ENCODE data around the gene CCDC73. TPM values are rescaled to one million over a fixed set of nuclear protein-coding genes. Genes with fewer than 3 reads are reported as not detected.

The CCDC73 gene
- total and polyA plus RNA-seq, 7 donors: not detected

GRCh38 chr11:32819187-32819586 is 24.7 kb upstream of the CCDC73 start:
- intact Hi-C loops (cut with DNase I): no loop called here
- no peaks in the 10 kb centered on the region for H3K27me3 ChIP-seq
- TF ChIP-seq CTCF (IDR thresholded peaks at IDR 0.05): no peak
- TF ChIP-seq POLR2A (IDR thresholded peaks at IDR 0.05): no peak
- no peaks in the 10 kb centered on the region for H3K36me3 ChIP-seq
- 86 to 90% methylated on average over 2 of the region's 2 CpGs for WGBS, 2 donors
- H3K4me3 ChIP-seq: no peak overlapping the region
- H3K4me1 ChIP-seq: no peaks in the 10 kb centered on the region
- no peaks in the 10 kb centered on the region for H3K9me3 ChIP-seq
- H3K27ac ChIP-seq: no peak overlapping the region
- DNase-seq: no peak

- DNase-seq: no peak
- Histone ChIP-seq H3K4me3 (no peak overlapping the region), H3K4me1 (no peaks in the 10 kb centered on the region), H3K9me3 (no peaks in the 10 kb centered on the region), H3K27me3 (no peaks in the 10 kb centered on the region), H3K36me3 (no peaks in the 10 kb centered on the region), H3K27ac (no peak overlapping the region)
- 64 to 86% methylated on average over 3 of the region's 3 CpGs for WGBS, 2 donors
- intact Hi-C loops (cut with DNase I): no loop called here
- TF ChIP-seq POLR2AphosphoS5 (IDR thresholded peaks at IDR 0.05): no peak
- TF ChIP-seq POLR2A (IDR thresholded peaks at IDR 0.05): no peak
- no peak for TF ChIP-seq CTCF (IDR thresholded peaks at IDR 0.05)
- TF ChIP-seq EP300 (IDR thresholded peaks at IDR 0.05): no peak
Observed at GRCh38 chr11:32817852-32818183, 23.4 kb upstream of the CCDC73 start.

- DNase-seq: no peak
- H3K27me3 ChIP-seq: no peaks in the 10 kb centered on the region
- intact Hi-C loops (cut with DNase I): no loop called here
- H3K9me3 ChIP-seq: no peaks in the 10 kb centered on the region
- no peak overlapping the region for H3K4me3 ChIP-seq
- WGBS, 2 donors: 85 to 89% methylated on average over 4 of the region's 4 CpGs
- no peaks in the 10 kb centered on the region for H3K4me1 ChIP-seq
- no peak for TF ChIP-seq CTCF (IDR thresholded peaks at IDR 0.05)
- TF ChIP-seq POLR2A (IDR thresholded peaks at IDR 0.05): no peak
- TF ChIP-seq POLR2AphosphoS5 (IDR thresholded peaks at IDR 0.05): no peak
- no peak for TF ChIP-seq EP300 (IDR thresholded peaks at IDR 0.05)
- H3K27ac ChIP-seq: no peak overlapping the region
- H3K36me3 ChIP-seq: no peaks in the 10 kb centered on the region
Observed at GRCh38 chr11:32817181-32817851, 22.9 kb upstream of the CCDC73 start.

GRCh38 chr11:32809313-32809712 is 14.9 kb upstream of the CCDC73 start:
- TF ChIP-seq CTCF (IDR thresholded peaks at IDR 0.05) (peak in 2 of 4 experiments; percentile 38 to 51), POLR2A (IDR thresholded peaks at IDR 0.05) (no peak)
- Histone ChIP-seq H3K36me3 (no peaks in the 10 kb centered on the region), H3K27ac (no peak overlapping the region), H3K9me3 (no peaks in the 10 kb centered on the region), H3K4me3 (no peak overlapping the region), H3K27me3 (no peaks in the 10 kb centered on the region), H3K4me1 (no peaks in the 10 kb centered on the region)
- peak; percentile 70 for DNase-seq
- 23 to 27% methylated on average over 3 of the region's 3 CpGs for WGBS, 2 donors
- intact Hi-C loops (cut with DNase I): loop anchor here (5.0 kb wide), 1 partner anchor 258 kb away; no protein-coding TSS in a partner anchor

- H3K9me3 ChIP-seq: no peaks in the 10 kb centered on the region
- intact Hi-C loops (cut with DNase I): no loop called here
- peaks cover 0 to 4% (median 2%) of the 10 kb centered on the region in 4 donors for H3K4me1 ChIP-seq
- no peak for DNase-seq
- H3K27me3 ChIP-seq: no peaks in the 10 kb centered on the region
- no peak overlapping the region for H3K4me3 ChIP-seq
- 84 to 90% methylated on average over 3 of the region's 3 CpGs for WGBS, 2 donors
- H3K36me3 ChIP-seq: no peaks in the 10 kb centered on the region
- H3K27ac ChIP-seq: no peak overlapping the region
- TF ChIP-seq POLR2A (IDR thresholded peaks at IDR 0.05) (no peak), EP300 (IDR thresholded peaks at IDR 0.05) (no peak), CTCF (IDR thresholded peaks at IDR 0.05) (no peak), POLR2AphosphoS5 (IDR thresholded peaks at IDR 0.05) (no peak)
Observed at GRCh38 chr11:32796425-32796824, 2.0 kb upstream of the CCDC73 start.
